ENCODE data around the gene IL12RB1.

IL12RB1 gene

DNA sequence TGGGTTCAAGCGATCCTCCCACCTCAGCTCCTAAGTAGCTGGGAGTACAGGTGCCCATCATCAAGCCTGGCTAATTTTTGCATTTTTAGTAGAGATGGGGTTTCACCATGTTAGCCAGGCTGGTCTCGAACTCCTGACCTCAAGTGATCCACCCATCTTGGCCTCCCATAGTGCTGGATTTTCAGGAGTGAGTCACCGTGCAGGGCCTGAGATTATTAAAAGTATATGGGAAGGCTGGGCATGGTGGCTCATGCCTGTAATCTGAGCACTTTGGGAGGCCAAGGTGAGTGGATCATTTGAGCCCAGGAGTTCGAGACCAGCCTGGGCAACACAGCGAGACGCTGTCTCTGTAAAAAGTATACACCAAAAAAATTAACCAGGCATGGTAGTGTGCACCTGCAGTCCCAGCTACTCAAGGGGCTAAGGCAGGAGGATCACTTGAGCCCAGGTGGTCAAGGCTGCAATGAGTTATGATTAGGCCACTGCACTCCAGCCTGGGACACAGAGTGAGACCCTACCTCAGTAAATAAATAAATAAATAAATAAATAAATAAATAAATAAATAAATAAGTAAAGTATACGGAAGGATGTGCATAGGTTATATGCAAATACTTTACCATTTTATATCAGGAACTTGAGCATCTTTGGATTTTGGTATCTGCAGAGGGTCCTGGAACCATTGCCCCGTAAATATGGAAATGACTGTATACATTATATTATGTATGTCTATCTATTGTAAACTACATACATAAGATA lies 854 bp downstream of the IL12RB1 start:
- no peak for DNase-seq

DNA sequence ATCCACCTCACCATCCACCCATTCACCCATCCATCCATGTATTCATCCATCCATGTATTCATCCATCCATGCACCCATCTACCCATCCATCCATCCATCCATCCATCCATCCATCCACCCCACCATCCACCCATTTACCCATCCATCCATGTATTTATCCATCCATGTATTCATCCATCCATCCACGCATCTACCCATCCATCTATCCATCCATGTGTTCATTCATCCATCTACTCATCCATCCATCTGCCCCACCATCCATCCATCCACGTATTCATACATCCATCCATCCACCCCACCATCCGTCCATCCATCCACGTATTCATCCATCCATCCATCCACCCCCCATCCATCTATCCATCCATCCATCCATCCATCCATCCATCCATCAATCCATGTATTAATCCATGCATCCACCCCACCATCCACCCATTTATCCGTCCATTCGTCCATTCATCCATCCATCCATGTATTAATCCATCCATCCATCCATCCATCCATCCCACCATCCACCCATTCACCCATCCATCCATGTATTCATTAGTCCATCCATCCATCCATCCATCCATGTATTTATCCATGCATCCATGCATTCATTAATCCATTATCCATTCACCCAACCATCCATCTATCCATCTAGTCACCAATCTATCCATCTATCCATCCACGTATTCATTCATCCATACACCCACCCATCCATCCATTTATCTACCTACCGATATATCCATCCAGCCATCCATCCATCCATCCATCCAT lies 2.6 kb downstream of the IL12RB1 start:
- no peak for DNase-seq

DNA sequence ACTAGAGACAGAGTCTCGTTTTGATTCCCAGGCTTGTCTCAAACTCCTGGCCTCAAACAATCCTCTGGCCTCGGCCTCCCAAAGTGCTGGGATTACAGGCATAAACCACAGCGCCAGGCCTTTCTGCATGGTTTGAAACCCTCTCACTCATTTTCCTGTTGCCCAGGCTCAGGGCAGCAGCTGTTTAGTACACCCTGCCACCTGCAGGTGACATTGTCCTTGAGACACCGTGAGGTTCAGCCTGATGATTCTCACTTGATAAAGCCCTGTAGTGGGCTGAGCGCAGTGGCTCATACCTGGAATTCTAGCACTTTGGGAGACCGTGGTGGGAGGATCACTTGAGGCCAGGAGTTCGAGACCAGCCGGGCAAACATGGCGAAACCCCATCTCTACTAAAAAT lies 12.5 kb downstream of the IL12RB1 start:
- DNase-seq = no peak

DNA sequence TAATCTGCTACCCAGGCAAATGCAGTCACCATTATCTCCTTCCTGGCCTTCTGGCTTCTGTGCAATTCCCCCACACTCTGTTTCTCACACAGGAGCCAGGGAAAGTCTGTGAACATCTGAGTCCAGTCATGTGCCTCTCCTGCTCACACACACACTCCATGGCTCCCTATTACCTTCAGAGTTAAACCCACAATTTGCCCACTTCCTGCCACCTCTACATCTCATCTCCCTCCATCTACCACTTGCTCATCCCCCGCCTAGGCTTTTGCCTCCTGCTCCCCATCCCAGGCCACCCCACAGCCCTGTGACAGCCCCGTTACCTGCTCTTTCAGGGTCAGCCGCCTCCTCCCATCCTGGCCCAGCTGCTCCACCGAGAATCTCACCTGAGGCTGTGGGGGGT lies 13.5 kb downstream of the IL12RB1 start:
- no peak for DNase-seq

DNA sequence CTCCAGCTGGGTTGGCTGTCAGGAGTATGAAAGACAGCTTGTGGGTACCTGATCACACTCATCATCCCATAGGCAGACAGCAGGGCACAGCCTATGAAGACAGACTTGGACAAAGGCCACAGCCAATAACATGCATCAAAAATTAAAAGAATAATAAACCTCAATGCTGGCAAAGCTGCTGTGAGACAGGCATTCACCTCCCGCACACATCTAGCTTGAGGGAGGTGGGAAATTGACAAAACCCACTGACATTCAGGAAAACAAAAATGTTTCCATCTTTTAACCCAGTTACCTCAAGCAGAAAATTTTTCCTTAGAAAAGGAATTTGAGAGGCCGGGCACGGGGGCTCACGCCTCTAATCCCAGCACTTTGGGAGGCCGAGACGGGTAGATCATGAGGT lies 14.4 kb downstream of the IL12RB1 start:
- DNase-seq = no peak

DNA sequence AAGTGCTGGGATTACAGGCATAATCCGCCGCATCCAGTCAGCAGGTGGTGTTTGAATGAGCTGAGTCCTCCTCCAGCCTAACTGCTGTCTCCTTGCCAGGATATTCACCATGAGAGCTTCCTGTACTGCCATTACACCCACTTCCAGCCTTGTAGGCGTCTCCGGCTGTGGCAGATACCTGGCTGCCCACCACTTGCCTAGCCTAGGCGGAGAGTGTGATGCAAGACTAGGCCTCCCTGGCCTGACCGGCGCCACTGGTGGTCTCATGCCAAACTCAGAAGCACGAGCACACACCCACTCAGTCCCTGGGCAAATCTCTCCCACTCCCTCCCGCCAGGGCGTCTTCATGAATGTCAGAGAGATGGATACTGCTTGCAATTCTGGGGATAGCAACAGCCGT lies 16.6 kb downstream of the IL12RB1 start:
- DNase-seq = no peak

DNA sequence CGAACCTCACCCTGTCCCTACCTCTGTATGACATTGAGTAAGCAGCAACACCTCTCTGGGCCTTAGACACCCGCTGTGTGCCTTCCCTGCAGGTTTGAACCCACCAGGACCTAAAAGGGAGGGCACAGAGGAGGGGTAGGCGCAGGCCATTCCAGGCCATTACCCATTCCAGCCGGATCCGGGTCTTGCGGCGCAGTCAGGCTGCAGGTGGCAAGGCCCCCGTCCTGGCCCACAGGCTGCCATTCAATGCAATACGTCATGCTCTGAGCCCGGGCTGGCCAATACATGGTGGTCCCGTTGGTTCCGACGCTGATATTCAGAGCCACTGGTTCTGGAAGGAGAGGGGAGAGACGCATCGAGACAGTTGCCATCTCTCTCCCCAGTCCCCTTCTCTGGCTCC lies 17.4 kb downstream of the IL12RB1 start:
- no peak for DNase-seq

DNA sequence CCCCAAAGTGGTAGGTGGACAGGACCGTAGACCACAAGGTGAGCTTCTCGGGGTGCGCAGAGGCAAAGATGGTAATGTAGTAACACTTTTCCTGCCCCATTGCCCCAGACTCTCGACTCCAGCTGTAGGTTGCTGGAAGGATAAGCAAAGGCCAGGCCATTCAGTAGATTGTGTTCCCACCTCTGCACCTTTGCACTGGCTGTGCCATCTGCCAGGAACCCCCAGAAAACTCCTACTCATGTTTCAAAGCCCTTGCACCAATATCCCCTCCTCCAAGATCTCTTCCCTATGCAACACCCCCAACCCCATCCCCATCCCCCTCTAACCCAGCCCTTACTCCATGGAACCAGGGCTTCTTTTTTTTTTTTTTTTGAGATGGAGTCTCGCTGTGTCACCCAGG lies 18.3 kb downstream of the IL12RB1 start:
- DNase-seq = no peak

DNA sequence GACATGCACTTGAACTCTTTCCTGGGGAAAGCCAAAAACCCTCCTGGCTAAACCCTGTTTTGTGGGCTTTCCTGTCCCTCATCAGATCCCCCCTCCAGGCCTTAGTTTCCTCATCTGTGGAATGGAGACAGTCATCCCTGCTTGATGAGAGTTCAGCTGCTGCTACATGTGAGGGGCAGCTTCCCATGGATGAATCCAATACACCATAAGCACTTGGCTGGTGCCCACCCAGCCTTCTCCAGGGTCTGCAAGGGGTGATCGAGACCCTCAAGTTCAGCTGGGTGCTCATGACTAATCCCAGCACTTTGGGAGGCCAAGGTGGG lies 21.6 kb downstream of the IL12RB1 start:
- DNase-seq = no peak

DNA sequence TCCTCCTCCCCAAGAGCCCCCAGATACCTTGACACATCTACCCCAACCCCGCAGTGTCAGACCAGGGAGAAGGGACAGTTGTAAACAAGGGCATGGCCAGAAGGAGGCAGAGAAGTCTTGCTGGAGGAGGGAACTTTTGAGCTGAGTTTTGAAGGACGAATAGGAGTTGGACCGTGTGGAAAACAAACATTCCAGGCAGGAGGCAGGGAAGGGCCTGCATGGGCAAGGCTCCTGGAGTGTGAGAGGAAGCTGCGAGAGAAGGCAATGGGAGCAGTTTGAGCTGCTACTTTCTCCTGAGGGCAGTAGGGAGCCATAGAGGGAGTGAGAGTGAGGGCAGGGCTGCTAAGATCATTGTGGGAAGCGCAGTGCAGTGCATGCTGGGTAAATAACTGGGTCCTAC lies 23.3 kb downstream of the IL12RB1 start:
- no peak for DNase-seq

DNA sequence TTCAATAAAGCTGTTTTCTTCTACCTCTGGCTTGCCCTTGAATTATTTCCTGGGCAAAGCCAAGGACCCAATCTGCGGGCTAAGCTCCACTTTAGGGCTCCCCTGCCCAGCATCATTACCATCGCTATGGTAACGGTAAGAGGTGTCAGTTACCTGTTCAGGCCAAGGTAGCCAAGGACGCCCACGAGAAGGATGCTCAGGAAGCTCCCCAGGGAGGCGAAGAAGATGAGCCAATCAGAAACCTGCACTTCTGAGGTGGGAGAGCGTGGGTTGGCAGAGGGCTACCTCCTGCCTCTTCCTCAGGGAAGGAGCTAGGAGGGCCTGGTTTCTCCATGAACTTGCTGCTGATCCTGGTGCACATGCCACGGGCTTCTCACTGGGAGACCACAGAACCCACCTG lies 24.7 kb downstream of the IL12RB1 start:
- DNase-seq = peak; percentile 75

DNA sequence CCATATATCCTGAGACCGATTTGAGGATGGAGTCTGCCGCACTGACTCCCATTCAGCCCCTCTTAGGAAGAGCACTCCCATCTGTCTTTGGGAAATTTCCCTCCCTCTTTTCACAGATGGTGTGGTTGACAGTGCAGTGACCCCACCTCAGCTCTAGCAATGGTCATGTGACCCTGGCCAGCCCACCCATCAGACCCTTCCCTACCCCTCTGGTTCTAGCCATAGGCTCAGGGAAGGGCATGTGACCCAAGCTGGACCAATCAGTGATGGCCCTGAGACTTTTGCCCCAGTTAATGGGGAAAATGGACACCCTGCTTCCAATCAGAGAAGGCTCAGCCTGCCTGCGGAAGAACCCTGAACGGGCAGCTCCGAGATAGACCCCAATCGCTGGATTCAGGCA lies 26.3 kb downstream of the IL12RB1 start:
- no peak for DNase-seq

DNA sequence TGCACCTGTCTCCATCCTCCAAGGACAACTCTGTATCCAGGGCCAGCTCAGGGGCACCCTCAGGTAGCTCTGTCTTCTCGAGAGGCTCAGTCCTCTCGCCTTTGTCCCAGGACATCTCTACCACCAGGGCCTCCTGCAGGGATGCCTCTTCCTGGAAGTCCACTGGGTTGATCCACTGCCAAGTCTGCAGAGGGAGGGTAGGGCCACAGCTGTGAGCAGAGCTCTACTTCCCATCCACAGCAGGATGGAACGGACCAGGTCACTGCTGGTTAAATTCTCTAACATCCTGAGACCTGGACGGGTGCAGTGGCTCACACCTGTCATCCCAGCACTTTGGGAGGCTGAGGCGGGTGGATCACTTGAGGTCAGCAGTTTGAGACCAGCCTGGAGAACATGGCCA lies 26.8 kb downstream of the IL12RB1 start:
- DNase-seq = no peak

DNA sequence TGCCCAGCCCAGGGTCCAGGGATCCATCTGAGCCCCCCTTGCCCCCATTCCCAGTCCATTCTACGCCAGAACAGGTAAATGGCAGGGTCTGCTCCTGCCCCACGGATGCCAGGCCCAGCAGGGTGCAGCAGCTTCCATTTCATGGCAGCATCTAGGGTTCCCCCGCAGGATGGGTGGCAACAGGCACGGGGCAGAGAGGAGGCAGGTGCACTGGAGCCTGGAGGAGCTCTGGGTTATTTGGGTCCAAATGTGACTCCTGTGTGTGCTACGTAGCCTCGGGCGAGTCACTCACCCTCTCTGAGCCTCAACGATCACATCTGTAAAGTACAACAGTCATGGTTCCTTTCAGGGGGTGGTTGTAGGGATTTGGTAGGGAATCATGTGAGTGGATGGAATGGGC lies 27.4 kb downstream of the IL12RB1 start:
- no peak for DNase-seq

DNA sequence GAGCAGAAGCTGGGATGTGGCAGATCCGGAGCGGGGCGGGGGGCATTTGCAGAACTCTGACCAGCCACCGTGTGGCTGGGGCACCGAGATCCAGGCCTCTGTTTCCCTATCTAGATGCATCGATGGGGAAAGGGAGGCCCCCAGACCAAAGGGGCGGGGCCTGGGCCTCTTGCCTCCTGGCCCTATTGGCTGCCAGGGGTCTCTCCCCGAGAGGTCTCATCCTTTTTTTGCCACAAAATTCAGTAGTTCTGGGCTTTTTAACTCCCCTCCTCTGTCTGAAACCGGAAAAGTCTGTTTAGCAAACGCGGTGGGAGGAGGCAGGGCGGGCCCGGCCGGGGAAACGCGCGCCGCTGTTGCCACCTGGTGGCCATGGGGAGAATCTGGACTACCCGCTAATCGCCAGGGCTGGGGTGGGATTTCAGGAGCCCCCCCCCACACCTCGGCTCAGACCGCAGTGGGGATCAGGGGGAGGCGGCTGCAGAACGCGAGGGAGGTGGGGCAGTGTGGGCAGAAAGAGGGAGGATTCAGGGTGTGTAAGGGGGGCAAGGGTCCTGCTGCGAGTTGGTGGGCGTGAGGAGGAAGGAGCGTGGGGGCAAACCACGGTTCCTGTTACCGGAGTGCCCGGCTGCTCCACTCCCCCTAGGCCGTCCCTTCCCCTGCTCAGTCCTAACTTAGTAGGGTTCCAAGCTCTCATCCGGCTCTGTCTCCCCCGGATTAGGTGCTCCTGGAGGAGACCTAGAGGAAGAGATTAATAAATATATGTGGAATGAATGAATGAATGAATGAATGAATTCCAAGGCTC lies 28.3 kb downstream of the IL12RB1 start:
- DNase-seq = peak; percentile 70

DNA sequence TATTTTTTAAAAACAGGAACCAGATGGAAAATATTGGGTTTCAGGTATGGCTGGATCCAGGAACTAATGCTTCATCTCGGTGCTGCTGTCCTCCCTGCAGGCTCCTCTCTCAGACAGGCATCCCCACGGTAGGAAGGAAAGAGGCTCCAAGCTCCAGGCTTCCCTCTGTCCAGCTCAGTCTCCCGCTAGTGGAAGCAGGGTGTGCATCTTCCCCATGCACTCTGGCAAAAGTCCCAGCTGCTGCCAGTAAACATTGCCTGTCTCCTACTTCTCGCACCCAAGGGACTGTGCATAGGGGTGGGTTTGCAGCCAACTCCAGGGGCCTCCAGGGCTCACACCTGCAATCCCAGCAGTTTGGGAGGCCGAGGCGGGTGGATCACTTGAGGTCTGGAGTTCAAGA lies 29.2 kb downstream of the IL12RB1 start:
- DNase-seq = no peak

DNA sequence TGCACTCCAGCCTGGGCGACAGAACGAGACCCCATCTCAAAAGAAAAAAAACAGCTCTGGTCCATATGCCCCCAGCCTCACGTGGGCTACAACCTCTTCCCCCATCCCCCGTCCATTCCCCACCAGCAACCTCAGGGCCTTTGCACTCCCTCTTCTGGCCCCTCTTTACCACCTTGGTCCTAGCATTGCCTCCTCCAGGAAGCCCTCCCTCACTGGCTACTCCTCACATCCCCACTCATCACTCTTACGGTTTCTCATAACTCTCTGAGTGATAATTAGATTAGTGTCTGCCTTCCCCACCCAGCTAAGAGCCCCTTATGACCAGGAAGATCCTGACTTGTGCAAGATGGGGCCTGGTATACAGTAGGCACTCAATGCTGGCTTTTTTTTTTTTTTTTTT lies 30.8 kb downstream of the IL12RB1 start:
- DNase-seq = no peak

DNA sequence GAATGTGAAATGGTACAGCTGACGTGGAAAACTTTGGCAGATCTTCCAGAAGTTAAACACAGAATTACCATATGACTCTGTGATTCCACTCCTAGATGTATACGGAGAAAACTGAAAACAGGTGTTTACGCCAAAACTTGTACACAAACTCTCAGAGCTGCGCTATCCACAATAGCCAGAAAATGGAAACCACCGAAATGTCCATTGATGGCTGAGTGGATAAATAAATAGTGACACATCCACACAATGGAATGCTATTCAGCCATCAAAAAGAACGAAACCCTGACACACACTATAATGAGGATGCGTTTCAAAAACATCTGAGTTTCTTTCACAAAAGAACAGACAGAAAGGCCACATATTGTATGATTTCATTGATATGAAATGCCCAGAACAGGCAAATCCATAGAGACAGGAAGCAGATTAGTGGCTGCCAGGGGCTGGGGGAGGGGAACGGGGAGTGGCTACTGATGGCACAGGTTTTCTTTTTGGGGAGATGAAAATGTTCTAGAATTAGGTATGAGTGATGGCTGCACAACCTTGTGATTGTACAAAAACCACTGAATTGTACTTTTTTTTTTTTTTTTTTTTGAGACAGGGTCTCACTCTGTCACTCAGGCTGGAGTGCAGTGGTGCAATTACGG lies 33.0 kb downstream of the IL12RB1 start:
- DNase-seq = no peak

DNA sequence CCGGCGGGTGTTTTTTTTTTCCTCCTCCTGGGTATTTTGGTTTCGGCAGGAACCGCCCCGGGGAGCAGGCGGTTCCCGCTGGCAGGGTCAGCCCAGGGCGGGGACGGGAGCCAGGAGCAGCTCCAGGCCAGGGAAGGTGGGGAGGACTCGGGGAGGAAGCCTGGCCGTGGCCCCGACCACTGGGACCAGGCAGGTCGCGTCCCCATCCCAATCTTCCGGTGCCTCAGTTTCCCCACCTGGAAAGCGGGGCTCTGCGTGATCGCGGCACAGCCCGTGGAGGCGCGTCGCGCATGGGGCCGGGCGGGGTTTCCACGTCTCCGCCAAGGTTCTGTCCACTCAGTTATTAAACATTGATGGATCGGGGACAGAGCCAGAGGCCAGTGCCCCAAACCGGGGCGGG lies 34.8 kb downstream of the IL12RB1 start:
- no peak for DNase-seq

DNA sequence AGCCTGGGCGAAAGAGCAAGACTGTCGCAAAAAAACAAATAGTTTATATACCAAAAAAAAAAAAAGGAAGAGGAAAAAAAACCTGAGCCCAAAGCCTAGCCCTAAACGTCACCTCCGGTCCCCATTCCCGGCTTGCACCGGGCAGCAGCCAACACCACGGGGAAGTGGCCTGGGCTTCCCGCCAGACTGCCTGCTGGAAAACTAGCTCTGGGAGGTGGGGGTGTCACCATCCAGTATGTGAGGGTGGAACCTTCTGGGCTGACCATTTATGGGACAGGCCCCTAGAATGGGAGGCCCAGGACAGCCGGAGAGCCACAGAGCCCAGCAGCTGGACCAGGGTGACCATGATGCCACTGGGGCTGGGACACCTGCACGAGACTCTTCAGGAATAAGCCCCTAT lies 37.3 kb downstream of the IL12RB1 start:
- no peak for DNase-seq

DNA sequence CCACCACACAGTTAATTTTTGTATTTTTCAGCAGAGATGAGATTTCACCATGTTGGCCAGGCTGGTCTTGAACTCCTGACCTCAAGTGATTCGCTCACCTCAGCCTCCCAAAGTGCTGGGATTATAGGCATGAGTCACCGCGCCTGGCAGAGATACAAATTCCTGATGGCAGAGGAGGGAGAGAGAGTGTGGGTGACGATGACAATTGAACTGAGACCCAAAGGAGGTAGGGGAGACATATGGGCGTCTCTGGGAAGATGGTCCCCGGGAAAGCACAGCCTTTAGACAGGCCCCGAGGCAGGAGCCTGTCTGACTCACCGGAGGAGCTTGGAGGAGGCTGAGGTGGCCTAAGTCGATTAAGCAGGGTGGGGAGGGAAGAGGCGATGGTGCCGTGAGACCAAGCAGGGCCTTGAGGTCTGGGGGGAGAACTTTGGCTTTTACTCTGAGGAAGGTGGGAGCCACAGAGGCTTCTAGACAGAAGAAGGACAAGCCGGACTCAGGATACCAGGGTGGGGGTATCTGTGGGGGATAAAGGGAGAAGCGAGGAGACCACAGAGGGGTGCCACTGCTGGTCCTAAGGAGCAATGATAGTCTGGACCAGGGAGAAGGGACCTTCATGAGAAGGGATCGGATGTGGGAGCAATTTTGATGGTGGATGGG lies 40.5 kb downstream of the IL12RB1 start:
- no peak for DNase-seq

DNA sequence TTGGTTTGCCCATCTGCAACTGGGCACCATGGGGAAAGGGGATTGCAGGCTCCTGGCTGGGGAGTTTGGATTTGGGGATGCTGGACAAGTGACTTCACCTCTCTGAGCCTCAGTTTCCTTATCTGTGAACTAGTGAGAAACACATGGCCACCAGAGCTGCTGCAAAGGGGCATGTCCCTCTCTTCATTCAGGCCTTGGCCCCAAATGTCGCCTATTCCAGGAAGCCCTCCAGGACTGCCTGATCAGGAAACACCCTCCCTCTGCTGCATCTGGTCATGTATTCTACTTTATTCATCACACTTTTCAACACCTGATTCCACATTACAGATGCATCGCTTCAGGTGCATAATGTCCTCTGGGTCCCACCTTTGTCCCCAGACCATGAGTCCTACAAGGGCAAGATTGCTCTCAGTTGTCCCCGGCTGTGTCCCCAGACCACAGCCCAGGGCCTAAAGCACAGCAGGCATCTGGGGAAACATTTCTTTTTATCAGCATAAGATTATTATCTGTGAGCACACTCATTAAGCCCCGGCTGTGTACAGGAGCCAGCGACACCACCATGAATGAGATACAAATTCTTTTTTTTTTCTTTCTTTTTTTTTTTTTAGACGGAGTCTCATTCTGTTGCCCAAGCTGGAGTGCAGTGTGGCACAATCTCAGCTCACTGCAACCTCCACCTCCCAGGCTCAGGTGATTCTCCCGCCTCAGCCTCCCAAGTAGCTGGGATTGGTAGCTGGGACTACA lies 41.3 kb downstream of the IL12RB1 start:
- DNase-seq = no peak

Measured in NCI-H1105 treated with DMSO at 0.1 percent for 48 hours (cell line).